Measurements from ENCODE around the gene HVCN1.
"Not testable (repeated sequence)": the region's sequence is repeated elsewhere in the genome, so short reads cannot be mapped to it uniquely, and the experiment has no call there.

Gene HVCN1

GRCh38 chr12:110661337-110661972, 27.5 kb downstream of the HVCN1 start:
- no peak for DNase-seq

GRCh38 chr12:110658878-110659277, 30.0 kb downstream of the HVCN1 start:
- no peak for DNase-seq

GRCh38 chr12:110658242-110658641, 30.7 kb downstream of the HVCN1 start:
- no peak for DNase-seq

GRCh38 chr12:110657747-110658146, 31.2 kb downstream of the HVCN1 start:
- DNase-seq = no peak

GRCh38 chr12:110656071-110656655, 32.8 kb downstream of the HVCN1 start:
- DNase-seq = no peak

DNA sequence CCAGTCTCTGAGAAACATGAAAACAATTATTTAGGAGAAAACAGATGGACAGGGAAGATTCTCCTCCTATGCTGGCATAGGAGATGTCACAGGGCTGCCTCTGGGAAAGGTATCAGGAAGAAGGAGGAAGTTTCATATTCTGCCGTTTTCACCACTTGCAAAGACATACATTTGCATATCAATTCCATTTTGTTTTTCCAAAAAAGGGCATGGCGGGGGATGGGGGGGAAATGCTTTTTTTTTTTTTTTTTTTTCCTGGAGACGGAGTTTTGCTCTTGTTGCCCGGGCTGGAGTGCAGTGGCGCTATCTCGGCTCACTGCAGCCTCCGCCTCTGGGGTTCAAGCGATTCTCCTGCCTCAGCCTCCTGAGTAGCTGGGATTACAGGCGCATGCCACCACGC, 34.7 kb downstream of the HVCN1 start:
- not testable (repeated sequence) for DNase-seq

DNA sequence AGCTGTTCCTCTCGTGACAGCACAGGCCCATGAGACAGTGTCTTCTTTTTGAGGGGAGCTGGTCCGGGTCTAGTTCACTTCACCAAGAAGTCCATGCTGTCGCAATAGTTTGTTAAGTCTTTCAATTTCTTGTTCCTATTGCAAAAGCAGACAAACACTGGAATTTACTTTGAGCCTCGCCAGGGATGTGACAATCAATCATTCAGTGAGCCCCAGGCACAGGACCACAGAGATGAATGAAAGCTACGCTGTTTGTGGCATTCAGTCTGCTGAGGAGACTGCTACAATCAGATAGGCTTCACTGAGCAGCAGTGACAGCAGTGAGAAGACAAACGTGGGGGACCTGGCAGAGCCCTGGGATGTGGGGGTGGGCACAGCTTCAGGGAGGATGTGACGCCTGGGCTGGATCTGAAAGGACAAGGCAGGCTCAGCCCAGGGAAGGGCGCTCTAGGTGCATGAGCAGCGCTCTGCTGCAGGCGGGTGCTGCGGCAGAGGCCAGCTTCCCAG, 39.5 kb downstream of the HVCN1 start:
- no peak for DNase-seq

- DNase-seq = no peak
Measured at GRCh38 chr12:110647631-110648040, 41.3 kb downstream of the HVCN1 start.

- peak; percentile 24 for DNase-seq
Measured at GRCh38 chr12:110641521-110641920, 47.4 kb downstream of the HVCN1 start.

- no peak for DNase-seq
Measured at GRCh38 chr12:110640275-110641025, 48.5 kb downstream of the HVCN1 start.

DNA sequence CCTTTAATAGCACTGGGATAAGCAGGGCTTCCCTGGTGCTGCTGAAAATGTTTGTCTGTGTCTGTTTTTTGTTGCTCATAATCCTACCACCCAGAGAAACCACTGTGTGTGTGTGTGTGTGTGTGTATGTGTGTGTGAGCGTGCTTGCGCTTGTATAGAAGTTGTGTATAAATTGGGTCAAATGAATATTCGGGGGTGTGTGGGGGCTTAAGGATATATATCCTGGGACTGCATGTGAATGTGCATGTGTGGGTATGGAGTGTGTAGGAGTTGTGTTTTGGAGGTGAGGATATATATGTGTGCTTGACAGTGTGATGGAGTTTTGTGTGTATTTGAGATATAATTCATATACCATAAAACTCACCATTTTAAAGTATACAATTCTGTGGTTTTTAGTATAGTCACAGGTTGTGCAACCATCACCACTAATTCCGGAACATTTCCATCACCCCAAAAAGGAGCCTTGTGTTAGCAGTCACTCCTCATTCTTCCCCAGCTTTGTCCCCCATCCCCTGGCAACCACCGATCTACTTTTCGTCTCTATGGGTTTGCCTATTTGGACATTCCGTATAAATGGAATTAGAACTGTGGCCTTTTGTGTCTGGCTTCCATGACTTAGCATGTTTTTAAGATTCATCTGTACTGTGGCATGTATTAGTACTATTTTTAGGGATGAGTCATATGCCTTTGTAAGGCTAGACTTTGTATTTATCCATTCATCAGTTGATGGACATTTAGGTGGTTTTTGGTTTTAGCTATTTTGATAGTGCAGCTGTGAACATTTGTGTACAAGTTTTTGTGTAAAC, 49.4 kb downstream of the HVCN1 start:
- peak; percentile 68 for DNase-seq

DNA sequence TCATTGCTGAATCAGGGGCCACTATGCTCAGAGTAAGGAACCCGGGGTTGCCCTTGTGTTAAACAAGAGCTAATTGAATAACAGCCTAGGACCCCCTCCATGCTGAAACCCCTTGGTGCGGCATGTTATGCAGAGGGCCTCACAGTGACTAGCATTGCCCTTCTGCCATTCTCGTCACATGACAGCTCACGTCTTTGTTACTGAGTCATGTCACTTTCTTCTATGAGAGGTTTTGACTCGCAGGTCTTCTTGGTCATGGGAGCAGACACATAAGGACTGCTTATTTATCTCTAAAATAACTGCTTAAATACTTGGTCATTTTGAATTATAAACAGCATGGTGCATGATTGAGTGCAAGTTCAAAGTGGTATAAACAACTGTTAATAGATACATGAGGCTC, 50.1 kb downstream of the HVCN1 start:
- no peak for DNase-seq

GRCh38 chr12:110637869-110638441, 51.0 kb downstream of the HVCN1 start:
- no peak for DNase-seq

- DNase-seq = no peak
Measured at GRCh38 chr12:110636516-110636915, 52.4 kb downstream of the HVCN1 start.

- no peak for DNase-seq
Measured at GRCh38 chr12:110635055-110635454, 53.9 kb downstream of the HVCN1 start.

DNA sequence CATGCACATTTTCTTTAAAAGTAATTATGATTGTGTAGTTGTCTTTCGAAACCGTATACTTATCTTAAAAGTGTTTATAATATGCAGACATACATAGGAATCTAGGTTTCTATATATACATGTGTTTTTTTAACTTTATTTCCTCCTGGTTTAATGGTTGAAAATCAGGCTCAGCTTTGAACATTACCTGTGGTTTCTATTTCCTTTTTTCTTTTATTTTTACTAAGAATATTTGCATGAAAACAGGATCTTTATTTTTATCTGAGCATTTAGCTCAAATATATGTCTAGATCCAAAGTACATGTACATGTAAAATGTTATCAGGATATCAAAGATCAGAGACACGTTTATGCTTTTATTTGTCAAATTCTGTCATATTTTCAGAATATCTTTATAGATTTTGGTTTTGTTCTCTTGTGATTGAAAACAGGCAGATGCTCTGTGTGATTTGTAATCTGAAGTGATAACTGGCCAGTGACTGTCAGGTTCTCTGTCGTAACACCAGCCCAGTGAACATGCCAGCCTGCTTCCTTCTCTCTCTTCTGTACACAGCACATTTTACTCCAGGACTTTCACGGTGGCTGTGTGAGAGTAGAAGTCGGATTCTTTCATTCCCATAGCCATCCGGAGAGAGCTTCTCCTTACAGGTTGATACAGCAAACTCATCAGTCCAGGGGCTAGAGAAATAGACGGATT, 61.3 kb downstream of the HVCN1 start:
- no peak for DNase-seq

- DNase-seq = no peak
Measured at GRCh38 chr12:110622582-110622981, 66.3 kb downstream of the HVCN1 start.

GRCh38 chr12:110619534-110619953, 69.4 kb downstream of the HVCN1 start:
- DNase-seq = peak; percentile 18

DNA sequence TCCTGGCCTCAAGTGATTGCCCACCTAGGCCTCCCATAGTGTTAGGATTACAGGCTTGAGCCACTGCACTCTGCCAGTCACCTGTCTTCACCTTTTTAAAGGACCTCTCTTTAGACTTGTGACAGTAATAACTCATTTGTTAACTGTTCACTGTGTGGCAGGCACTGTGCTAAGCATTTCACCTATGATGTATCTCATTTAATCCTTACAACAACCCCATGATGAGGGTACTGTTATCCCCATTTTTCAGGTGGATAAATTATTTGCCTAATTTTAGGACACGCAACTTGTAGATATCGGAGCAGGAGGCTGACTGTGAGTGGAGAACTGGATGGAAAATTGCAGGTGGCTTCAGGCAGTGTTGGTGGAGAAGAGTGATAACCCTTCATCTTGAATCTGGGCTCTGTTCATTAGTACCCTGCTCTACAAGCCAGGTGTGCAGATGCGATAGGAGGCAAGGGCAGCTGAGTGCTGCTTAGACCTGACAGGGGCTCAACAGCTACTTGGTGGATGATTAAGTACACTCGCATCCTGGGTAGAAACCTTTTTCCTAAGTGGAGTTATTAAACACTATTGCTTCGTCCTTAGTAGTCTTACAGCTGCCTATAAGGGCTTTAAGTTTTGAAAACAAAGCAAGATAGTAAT, 72.3 kb downstream of the HVCN1 start:
- no peak for DNase-seq

- no peak for DNase-seq
Measured at GRCh38 chr12:110615171-110615570, 73.7 kb downstream of the HVCN1 start.
